A549 (cell line): ENCODE results near the gene CHCHD6. TPM values are rescaled to one million over a fixed set of nuclear protein-coding genes. Genes with fewer than 3 reads are reported as not detected.

Experiments used
- ATAC-seq, 2 experiments: fragments of 200-7000 bp in 1 of 2; fragments of >200 bp in 1 of 2; cut with Nextera tagmentation in 1 of 2; cut with Tn5 transposase in 1 of 2; 3 replicates each; pipeline versions ENCODE4 v1.8.0 to v1.9.1; 2018 to 2020; ENCODE audit warnings: mild to moderate bottlenecking in 1 of 2, moderate library complexity in 1 of 2
- CTCF ChIA-PET: fragments of 300-600 bp; sonication (Branson Sonifier 250); formaldehyde crosslinking; extraction: SDS; loops from one replicate; lab custom pipeline; 2021; ENCODE audit warnings: antibody characterized with exemption, inconsistent platforms; lab: Yijun Ruan, JAX
- POLR2A ChIA-PET: fragments of 350-600 bp; formaldehyde crosslinking; extraction: SDS; loops from one replicate; lab custom pipeline; 2021; ENCODE audit warnings: antibody characterized with exemption, inconsistent platforms; lab: Yijun Ruan, JAX
- DNase-seq, 2 experiments: peaks; one replicate each; pipeline versions ENCODE4 v3.0.0 to v3.0.0-alpha.2; 2011 to 2016; ENCODE audit warnings: low read depth in 1 of 2, low spot score in 1 of 2
- FAIRE-seq: peaks from 2 replicates; lab custom pipeline; 2011; peaks lifted over from hg19 to GRCh38; lab: Jason Lieb, UNC
- H3K27ac ChIP-seq, 2 experiments: fragments of >200 bp; sonication (Bioruptor Twin); formaldehyde crosslinking; 3 replicates each; pipeline ENCODE4 v1.5.1; 2016 to 2017
- H3K4me1 ChIP-seq: fragments of >200 bp; sonication (Bioruptor Twin); formaldehyde crosslinking; 3 replicates; pipeline ENCODE4 v1.6.1; 2016
- H3K4me2 ChIP-seq: fragments of >200 bp; sonication (Bioruptor Twin); formaldehyde crosslinking; 3 replicates; pipeline ENCODE4 v1.6.1; 2016
- H3K4me3 ChIP-seq: fragments of >200 bp; sonication (Bioruptor Twin); formaldehyde crosslinking; 3 replicates; pipeline ENCODE4 v1.5.1; 2016
- H3K9me3 ChIP-seq: fragments of >200 bp; sonication (Bioruptor Twin); formaldehyde crosslinking; 3 replicates; pipeline ENCODE4 v1.6.1; 2016
- BHLHE40 ChIP-seq: IDR thresholded peaks from 2 replicates; pipeline ENCODE4 v1.6.1; 2012; ENCODE audit warnings: low read depth, low read length, inconsistent platforms
- CBX8 ChIP-seq: fragments of 200-600 bp; sonication (generic); IDR thresholded peaks from 2 replicates; pipeline ENCODE4 v1.6.1; 2016
- CEBPB ChIP-seq, 2 experiments: fragments of >200 bp in 1 of 2; sonication (Bioruptor Twin) in 1 of 2; formaldehyde crosslinking in 1 of 2; IDR thresholded peaks; 2 replicates each; pipeline ENCODE4 v1.6.1; 2012 to 2016
- CHD2 ChIP-seq: fragments of 150-350 bp; IDR thresholded peaks from 2 replicates; pipeline ENCODE4 v1.6.1; 2014; ENCODE audit warnings: low read length; ENCODE audit not compliant: partially characterized antibody
- EHMT2 ChIP-seq: fragments of 200-600 bp; sonication (generic); IDR thresholded peaks from 2 replicates; pipeline ENCODE4 v1.6.1; 2016; ENCODE audit warnings: antibody characterized with exemption, low read depth, mild to moderate bottlenecking, moderate library complexity
- FOSB ChIP-seq: fragments of 250-450 bp; sonication (Bioruptor Pico); IDR thresholded peaks from 2 replicates; pipeline ENCODE4 v1.5.0; 2020; ENCODE audit warnings: mild to moderate bottlenecking, moderate library complexity
- FOSL2 ChIP-seq, 2 experiments: fragments of 450-650 bp in 1 of 2; fragments of >200 bp in 1 of 2; sonication (Bioruptor Twin) in 1 of 2; formaldehyde crosslinking; IDR thresholded peaks; 2 replicates each; pipeline versions ENCODE4 v1.5.0 to v1.6.1; 2016 to 2020; ENCODE audit warnings: mild to moderate bottlenecking in 1 of 2, moderate library complexity in 1 of 2
- FOXS1 ChIP-seq: fragments of 250-450 bp; sonication (Bioruptor Pico); IDR thresholded peaks from 2 replicates; pipeline ENCODE4 v1.5.0; 2020; ENCODE audit warnings: mild to moderate bottlenecking, moderate library complexity
- HMGXB4 ChIP-seq: fragments of 250-450 bp; sonication (Bioruptor Pico); IDR thresholded peaks from 2 replicates; pipeline ENCODE4 v1.5.0; 2021; ENCODE audit warnings: mild to moderate bottlenecking, moderate library complexity, borderline replicate concordance
- HOXA7 ChIP-seq: fragments of 250-450 bp; sonication (Bioruptor Pico); IDR thresholded peaks from 2 replicates; pipeline ENCODE4 v1.5.0; 2020; ENCODE audit warnings: mild to moderate bottlenecking, moderate library complexity
- HOXB5 ChIP-seq: fragments of 250-450 bp; sonication (Bioruptor Pico); IDR thresholded peaks from 2 replicates; pipeline ENCODE4 v1.5.0; 2020; ENCODE audit warnings: mild to moderate bottlenecking, moderate library complexity
- JUN ChIP-seq, 2 experiments: fragments of >200 bp; sonication (Bioruptor Twin); formaldehyde crosslinking; IDR thresholded peaks; 2 replicates in 1 of 2; 3 replicates in 1 of 2; pipeline ENCODE4 v1.6.1; 2016 to 2017
- KDM1A ChIP-seq: fragments of 200-600 bp; sonication (generic); IDR thresholded peaks from 2 replicates; pipeline ENCODE4 v1.6.1; 2016; ENCODE audit warnings: low read depth, mild to moderate bottlenecking
- MAFK ChIP-seq: fragments of 450-650 bp; IDR thresholded peaks from 2 replicates; pipeline ENCODE4 v1.6.1; 2014; ENCODE audit not compliant: partially characterized antibody
- MAZ ChIP-seq: fragments of 150-350 bp; IDR thresholded peaks from 2 replicates; pipeline ENCODE4 v1.6.1; 2014; ENCODE audit warnings: antibody characterized with exemption, low read depth, low read length, borderline replicate concordance
- MYC ChIP-seq: IDR thresholded peaks from 2 replicates; pipeline ENCODE4 v1.6.1; 2012; ENCODE audit warnings: mild to moderate bottlenecking, inconsistent platforms, low read length, improper control_type of control experiment, borderline replicate concordance
- POLR2A ChIP-seq: IDR thresholded peaks from 2 replicates; pipeline ENCODE4 v1.6.1; 2012; ENCODE audit warnings: mild to moderate bottlenecking, low read length
- RCOR1 ChIP-seq: fragments of 150-350 bp; IDR thresholded peaks from 2 replicates; pipeline ENCODE4 v1.6.1; 2014; ENCODE audit warnings: antibody characterized with exemption, low read length, low read depth
- RFX5 ChIP-seq: fragments of 450-650 bp; IDR thresholded peaks from 2 replicates; pipeline ENCODE4 v1.7.1; 2014; ENCODE audit warnings: antibody characterized with exemption, mild to moderate bottlenecking, moderate library complexity
- RNF2 ChIP-seq: fragments of 200-600 bp; sonication (generic); IDR thresholded peaks from 2 replicates; pipeline ENCODE4 v1.6.1; 2016; ENCODE audit warnings: low read depth, mild to moderate bottlenecking, antibody characterized with exemption, moderate library complexity, borderline replicate concordance
- SMC3 ChIP-seq: fragments of >200 bp; sonication (Bioruptor Twin); formaldehyde crosslinking; IDR thresholded peaks from 3 replicates; pipeline ENCODE4 v1.6.1; 2018; ENCODE audit warnings: inconsistent platforms
- TFCP2L1 ChIP-seq: fragments of 250-450 bp; sonication (Bioruptor Pico); IDR thresholded peaks from 2 replicates; pipeline ENCODE4 v1.5.0; 2021; ENCODE audit warnings: mild to moderate bottlenecking
- ZFP36 ChIP-seq: fragments of 450-650 bp; IDR thresholded peaks from 2 replicates; pipeline ENCODE4 v1.6.1; 2014; ENCODE audit warnings: borderline replicate concordance; ENCODE audit not compliant: partially characterized antibody
- WGBS: methylation state at CpG from one replicate; pipeline ENCODE4 v1.1.6; 2017; ENCODE audit errors: missing lambda C conversion rate; 5-methylcytosine and 5-hydroxymethylcytosine counted together
- polyA plus RNA-seq, 4 experiments: library from polyadenylated mRNA; depleted of rRNA in 3 of 4; stranded (reverse); fragments of >200 nt; fragmentation: RNase III in 1 of 4; extraction: RNeasy Plus Mini Kit Qiagen cat#74134 plus additional on column Dnase treatment in 1 of 4; gene quantifications; 2 replicates in 3 of 4; 3 replicates in 1 of 4; pipeline ENCODE4 v1.2.3, GENCODE V29; 2011 to 2017
- TF ChIP-seq, protein P1 (sequence below): fragments of >200 bp; sonication (Bioruptor Twin); formaldehyde crosslinking; IDR thresholded peaks from 3 replicates; pipeline ENCODE4 v1.6.1; 2016

Gene CHCHD6
- polyA plus RNA-seq, 2 of the 4 experiments (the other 2 are of a cell fraction): 15.0 to 18.1 TPM

GRCh38 chr3:126872701-126873342 is 168.8 kb downstream of the CHCHD6 start:
- Histone ChIP-seq H3K4me2 (no peak overlapping the region), H3K27ac (no peak overlapping the region), H3K4me1 (no peaks in the 10 kb centered on the region), H3K9me3 (no peaks in the 10 kb centered on the region), H3K4me3 (no peak overlapping the region)
- WGBS: 86% methylated on average over 10 of the region's 10 CpGs
- no peak for DNase-seq
- CTCF ChIA-PET: interaction anchor here (1.4 kb wide), 1 partner anchor 10 kb away, joined by 3 read pairs; no protein-coding TSS in a partner anchor
- no peak for ATAC-seq
- TF ChIP-seq CBX8: no peak
- no peak for TF ChIP-seq SMC3
- TF ChIP-seq CHD2: no peak
- no peak for TF ChIP-seq MYC
- no peak for TF ChIP-seq RCOR1
- TF ChIP-seq RFX5: no peak
- TF ChIP-seq HOXB5 (CRISPR knock-in tag): no peak
- POLR2A ChIA-PET: no interaction called here
- FAIRE-seq: no peak

GRCh38 chr3:126873416-126873815 is 169.4 kb downstream of the CHCHD6 start:
- H3K4me3 ChIP-seq: no peak overlapping the region
- no peak overlapping the region for H3K27ac ChIP-seq
- no peak overlapping the region for H3K4me2 ChIP-seq
- TF ChIP-seq RNF2 (no peak), BHLHE40 (no peak), HOXA7 (CRISPR knock-in tag) (no peak)
- ATAC-seq (no peak), DNase-seq (no peak), FAIRE-seq (no peak)
- ChIA-PET POLR2A (no interaction called here), CTCF (interaction anchor here (1.4 kb wide), 1 partner anchor 9 kb away, joined by 3 read pairs; no protein-coding TSS in a partner anchor)
- no peaks in the 10 kb centered on the region for H3K9me3 ChIP-seq
- no peaks in the 10 kb centered on the region for H3K4me1 ChIP-seq
- 67% methylated on average over 1 of the region's 1 CpG for WGBS

GRCh38 chr3:126878664-126879063 is 174.6 kb downstream of the CHCHD6 start:
- H3K4me3 ChIP-seq: no peak overlapping the region
- TF ChIP-seq MAZ (no peak), CEBPB (IDR thresholded peaks at IDR 0.05) (no peak), FOXS1 (no peak), MAFK (no peak), FOSB (no peak), TFCP2L1 (CRISPR knock-in tag) (no peak), POLR2A (no peak), JUN (IDR thresholded peaks at IDR 0.05) (no peak), KDM1A (no peak), HMGXB4 (CRISPR knock-in tag) (no peak), EHMT2 (no peak), FOSL2 (IDR thresholded peaks at IDR 0.05) (no peak), FOSL2 (CRISPR knock-in tag; IDR thresholded peaks at IDR 0.05) (no peak), ZFP36 (no peak)
- TF ChIP-seq, protein P1, sequence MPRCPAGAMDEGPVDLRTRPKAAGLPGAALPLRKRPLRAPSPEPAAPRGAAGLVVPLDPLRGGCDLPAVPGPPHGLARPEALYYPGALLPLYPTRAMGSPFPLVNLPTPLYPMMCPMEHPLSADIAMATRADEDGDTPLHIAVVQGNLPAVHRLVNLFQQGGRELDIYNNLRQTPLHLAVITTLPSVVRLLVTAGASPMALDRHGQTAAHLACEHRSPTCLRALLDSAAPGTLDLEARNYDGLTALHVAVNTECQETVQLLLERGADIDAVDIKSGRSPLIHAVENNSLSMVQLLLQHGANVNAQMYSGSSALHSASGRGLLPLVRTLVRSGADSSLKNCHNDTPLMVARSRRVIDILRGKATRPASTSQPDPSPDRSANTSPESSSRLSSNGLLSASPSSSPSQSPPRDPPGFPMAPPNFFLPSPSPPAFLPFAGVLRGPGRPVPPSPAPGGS: no peak
- WGBS: 92% methylated on average over 3 of the region's 3 CpGs
- DNase-seq (no peak), FAIRE-seq (no peak), ATAC-seq (no peak)
- no peaks in the 10 kb centered on the region for H3K4me1 ChIP-seq
- ChIA-PET CTCF (no interaction called here), POLR2A (no interaction called here)
- no peak overlapping the region for H3K4me2 ChIP-seq
- H3K27ac ChIP-seq: no peak overlapping the region
- H3K9me3 ChIP-seq: no peaks in the 10 kb centered on the region
